GM21529 (cell line): ENCODE data around the gene CABYR.
A peak's percentile ranks its signal among the peaks of the same experiment; 100 is the strongest.

Experiments
- ATAC-seq: cut with Tn5 transposase; IDR thresholded peaks from one replicate; pipeline ENCODE4 v1.9.1; 2021; ENCODE audit not compliant: unreplicated experiment

CABYR gene, protein sequence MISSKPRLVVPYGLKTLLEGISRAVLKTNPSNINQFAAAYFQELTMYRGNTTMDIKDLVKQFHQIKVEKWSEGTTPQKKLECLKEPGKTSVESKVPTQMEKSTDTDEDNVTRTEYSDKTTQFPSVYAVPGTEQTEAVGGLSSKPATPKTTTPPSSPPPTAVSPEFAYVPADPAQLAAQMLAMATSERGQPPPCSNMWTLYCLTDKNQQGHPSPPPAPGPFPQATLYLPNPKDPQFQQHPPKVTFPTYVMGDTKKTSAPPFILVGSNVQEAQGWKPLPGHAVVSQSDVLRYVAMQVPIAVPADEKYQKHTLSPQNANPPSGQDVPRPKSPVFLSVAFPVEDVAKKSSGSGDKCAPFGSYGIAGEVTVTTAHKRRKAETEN

DNA sequence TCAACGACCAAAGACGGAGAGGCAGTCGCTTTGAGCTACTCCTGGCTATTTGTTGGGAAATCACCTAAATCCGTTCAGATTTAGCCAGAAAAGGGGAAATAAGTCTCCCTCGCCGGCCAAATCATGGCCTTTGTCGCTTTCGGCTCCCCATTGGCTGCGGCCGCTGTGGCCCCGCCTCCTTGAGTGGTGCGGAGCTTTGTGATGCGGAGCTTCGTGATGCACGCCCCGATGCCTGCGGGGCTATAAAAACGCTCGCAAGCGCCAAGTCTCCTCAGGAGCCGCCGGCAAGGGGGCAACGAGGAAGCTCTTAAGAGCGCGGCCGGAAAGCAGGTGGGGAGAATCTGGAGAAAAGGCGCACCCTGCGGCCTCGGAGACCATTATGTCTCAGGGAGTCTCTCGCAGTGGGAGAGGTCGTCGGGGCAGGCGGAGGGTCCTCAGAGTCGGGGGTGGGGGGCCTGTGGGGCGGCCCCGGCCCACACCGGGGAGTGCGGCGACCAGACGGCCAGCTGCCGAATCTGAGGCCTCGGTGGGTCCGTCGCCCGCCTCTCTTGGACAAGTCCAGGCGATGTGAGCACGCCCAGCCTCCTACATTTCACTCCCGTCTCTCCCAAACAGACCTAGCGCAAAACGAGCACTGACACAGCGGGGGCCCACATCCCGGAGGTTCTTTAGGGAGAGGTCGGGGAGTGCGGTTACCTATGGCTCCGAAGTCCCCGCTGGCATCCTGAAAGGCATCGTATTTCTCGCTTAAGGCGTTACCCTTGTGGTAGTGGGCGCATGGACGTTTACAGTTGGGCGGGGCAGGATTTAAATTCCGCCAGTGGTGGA is at the start of gene CABYR:
Gene CABYR (plus strand): TSS at position 274 of the 828 bp plus-strand sequence. CDS start 4,053 bp downstream, outside the sequence.
- ATAC-seq: peak; percentile 91

DNA sequence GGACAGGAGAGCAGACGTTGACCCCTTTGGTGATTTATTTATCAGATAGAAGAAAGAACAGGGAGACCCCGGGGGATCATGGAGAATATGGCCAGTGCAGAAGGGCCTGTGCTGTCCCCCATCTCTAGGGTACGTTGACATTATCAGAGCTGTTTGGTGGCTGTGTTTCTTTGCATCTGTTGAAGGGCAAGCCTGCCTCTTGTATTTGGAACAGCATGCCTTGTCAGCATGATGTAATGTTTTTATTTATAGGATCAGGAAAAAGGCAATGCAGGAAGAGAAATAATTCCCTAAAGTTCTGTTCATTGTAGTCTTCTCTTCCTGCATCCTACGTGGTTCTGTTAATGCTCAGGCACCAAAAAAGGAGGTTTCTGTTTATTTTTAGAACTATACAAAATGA is 49.8 kb upstream of the CABYR start:
- no peak for ATAC-seq

DNA sequence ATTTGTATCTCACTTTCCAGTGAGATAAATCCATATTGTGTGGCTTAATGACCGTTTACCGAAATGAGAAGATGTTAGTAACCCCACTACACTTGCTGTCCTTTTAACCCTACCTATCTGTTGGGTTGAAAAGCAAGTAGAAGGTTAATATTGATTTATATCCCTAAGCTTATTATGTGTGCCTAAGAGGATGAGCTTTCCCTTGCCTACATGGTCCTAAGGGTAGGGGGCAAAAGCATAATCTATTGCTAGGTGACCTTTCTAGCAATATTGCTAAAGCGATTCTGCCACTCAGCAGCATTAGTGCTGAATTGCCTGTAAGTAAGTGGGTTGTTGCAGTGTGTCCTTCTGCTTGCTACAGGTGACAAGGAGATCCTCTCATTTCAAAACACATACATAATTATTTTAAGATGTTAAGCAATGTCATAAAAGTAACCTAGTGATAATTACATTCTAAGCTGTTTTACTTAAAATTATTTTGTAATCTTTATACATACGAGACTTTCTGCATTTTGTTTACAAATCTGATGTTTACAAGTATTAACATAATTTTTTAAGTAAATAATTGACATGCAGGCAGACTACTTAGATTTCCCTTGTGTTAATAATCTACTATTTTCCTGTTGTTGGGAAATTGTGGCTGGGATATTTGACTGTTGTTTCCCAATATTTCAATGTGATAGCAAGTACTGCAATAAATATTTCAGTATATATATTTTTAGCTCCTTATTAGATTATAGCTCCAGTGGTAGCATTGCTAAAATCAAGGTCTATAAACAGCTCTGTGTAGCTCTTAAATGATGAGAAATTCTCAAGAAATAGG is 49.1 kb upstream of the CABYR start:
- no peak for ATAC-seq

DNA sequence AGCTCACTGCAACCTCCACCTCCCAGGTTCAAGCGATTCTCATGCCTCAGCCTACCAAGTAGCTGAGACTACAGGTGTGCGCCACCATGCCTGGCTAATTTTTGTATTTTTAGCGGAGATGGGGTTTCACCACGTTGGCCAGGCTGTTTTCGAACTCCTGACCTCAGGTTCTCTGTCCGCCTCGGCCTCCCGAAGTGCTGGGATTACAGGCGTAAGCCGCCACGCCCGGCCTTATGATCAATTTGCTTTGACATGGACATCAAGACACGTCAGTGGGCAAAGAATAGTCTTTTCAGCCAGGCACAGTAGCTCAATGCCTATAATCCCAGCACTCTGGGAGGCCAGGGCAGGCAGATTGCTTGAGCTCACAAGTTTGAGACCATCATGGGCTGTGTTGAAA is 48.0 kb upstream of the CABYR start:
- ATAC-seq: no peak

DNA sequence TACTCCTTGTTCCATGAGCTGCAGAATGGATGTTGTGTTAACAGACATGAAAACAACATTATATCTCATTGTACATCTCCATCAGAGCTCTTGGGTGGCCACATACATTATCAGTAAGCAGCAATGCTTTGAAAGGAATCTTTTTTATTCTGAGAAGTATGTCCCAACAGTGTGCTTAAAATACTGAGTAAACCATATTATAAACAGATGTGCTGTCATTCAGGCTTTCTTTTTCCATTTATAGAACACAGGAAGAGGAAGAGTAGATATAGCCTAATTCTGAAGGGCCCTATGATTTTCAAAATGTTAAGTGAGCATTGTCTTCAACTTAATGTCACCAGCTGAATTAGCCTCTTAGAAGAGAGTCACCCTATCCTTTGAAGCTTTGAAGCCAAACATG is 44.3 kb upstream of the CABYR start:
- ATAC-seq: no peak

DNA sequence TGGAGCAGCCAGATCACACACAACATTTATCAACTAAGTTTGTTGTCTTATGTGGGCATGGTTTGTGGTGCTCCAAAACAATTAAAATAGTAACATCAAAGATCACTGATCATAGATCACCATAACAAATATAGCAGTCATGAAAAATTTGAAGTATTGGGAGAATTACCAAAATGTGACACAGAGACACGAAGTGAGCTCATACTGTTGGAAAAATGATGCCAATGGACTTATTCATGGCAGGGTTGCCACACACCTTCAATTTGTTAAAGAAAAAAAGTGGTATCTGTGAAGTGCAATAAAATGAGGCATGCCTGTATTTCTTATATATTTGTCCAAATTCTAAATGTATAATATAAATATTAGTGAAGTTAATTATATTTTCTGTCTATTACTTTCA is 42.9 kb upstream of the CABYR start:
- no peak for ATAC-seq

DNA sequence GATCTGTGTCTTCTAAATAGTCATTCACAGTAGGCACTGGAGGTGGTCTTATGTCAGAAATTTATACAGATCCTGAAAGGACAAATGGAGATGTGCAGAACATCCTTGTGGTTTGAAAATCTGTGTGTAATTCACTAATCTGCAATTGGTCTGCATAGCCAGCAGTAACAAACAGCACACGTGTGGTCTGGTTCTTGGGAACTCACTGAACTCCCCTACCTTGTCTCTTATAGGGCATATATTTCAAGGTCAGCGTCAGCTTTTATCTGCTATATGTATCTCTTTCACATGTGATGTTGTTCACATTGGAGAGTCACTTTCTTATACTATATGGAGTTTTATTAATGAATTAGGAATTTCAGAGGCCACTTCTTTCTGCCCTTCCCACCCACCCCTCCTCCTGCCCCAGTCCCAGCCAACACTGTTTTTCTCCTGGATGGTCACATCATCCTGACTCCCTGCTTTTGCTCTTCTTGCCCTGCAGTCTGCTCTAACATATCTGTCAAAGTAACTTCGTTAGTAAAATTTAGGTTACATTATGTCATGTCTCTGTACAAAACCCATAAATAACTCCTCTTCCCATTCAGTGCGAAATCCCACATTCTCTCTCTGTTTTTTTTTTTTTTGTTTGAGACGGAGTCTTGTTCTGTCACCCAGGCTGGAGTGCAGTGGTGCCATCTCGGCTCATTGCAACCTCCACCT is 35.4 kb upstream of the CABYR start:
- no peak for ATAC-seq

DNA sequence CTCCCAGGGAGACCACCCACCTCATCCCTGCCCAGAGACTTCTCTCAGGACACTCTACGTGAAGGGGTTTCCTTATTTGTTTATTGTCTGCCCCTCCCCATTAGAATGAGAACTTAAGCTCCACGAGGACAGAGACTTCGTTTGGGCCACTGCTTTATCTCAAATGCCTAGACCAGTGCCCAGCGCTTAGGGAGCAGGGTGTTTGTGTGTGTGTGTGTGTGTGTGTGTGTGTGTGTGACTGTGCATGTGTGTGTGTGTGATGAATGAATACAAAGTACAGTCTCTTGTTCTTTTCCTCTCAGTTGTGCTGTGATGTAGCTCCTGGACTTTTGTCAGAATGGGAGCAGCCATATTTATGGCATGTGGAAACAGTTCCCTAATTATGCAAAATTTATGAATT is 34.4 kb upstream of the CABYR start:
- ATAC-seq: no peak

DNA sequence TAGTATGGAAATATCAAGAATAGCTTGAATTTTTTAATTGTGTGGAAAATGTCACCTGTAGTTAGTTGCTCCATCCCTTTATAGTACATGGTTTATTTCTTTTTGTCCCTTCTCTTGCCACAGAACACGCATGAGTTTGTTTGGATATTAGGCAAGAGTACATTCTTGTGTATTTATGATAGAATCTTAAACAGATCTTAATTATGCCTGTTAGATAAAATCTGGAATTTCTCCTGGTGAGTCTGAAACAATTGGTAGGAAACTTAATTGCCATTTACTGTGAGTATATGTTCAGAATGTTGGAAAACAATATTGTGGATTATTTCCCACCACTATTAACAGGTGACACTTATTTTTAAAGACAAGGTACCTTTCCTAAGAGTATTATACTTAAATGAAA is 30.2 kb upstream of the CABYR start:
- ATAC-seq: no peak

DNA sequence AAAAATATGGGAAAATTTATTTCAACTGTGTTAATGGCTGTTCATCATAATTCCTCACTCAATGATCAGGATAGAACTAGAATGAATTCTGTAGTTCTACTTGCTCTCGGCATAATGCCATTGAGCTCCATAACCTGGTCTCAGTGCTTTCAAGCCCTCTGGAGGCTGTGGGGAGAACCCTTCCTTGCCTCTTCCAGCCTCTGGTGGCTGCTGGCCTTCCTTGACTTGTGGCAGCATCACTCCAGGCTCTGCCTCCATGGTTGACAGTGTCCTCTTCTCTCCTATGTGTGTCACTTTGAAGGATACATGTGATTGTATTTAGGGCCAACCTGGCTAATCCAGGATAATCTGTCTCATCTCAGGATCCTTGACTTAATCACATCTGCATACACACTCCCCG is 26.9 kb upstream of the CABYR start:
- ATAC-seq: no peak

DNA sequence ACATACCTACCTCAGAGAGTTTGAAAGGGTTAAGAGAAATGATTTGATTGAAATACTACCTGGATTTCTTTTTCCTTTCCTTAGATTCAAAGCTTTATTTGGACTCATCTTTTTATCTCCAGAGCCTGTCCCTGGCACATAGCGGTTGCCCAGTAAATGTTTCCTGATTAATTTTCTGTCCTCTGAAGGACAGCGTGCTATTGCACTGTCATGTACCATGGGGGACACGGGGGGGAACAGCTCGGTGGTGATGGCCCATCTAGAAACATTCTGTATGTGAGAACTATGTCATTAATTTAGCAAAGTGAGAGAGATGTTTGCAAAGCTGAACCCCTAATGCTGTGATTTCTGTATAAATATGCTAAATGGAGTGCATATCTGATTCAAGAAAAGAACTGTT is 26.4 kb upstream of the CABYR start:
- no peak for ATAC-seq

DNA sequence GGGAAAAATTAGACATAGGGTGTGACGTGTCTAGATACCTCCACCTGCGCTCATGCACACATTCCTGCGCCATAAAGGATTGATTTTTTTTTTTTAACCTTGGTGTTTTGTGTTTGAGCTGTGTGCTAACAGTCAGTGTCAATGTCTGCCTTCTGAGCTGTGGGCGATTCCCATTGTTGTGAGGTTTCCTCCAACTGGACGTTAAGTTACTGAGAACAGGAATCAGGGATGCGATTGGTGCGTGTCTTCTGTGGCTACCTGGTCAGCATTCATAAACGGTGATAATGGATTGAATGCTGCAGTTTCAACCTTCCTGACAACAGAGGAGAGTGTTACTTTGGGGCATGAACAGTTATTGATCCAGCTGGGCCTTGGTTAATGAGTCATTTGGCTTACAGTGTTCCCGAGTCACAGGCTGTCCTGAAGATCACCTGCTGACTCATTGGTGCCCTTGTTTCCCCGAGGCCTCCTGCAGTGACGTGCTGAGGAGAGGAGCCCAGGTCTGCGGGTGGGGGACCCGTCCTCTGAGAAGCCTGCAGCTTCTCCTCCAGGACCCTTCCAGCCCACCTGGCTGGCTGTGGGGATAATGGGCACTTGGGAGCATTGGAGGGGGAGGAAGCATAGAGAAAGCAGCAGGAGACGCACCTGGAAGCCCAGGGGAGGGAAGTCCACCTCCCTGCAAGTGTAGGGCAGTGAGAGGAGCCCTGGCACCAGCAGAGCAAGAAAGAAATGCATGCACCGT is 25.8 kb upstream of the CABYR start:
- ATAC-seq: no peak

DNA sequence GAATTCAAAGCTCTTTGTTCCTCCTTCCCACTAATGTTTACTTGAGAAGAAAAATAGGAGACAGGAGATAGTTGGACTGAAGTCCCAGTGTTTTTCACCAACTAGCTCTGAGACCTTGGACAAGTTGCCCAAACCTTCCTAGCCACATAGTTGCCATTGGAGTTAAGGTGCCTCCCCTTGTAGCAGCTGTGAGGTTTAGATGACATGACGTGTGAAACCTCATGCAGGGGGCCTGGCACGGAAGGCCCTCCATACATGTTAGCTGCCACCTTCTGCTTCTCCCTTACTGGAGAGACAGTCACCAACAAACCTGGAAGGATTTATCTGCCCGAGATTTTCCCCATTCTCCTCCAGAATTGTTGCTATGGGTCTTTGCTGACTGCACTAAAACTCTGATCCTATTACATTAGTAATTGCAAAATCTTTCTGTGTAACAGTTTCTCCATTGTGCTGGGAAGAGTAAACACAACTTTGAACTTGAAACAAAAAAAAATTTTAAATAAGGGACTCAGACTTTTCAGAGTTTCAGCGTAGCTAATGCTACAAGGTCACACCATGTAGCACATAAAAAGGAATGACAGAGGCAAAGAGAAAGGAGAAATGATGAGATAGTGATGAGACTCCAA is 23.8 kb upstream of the CABYR start:
- ATAC-seq: no peak

DNA sequence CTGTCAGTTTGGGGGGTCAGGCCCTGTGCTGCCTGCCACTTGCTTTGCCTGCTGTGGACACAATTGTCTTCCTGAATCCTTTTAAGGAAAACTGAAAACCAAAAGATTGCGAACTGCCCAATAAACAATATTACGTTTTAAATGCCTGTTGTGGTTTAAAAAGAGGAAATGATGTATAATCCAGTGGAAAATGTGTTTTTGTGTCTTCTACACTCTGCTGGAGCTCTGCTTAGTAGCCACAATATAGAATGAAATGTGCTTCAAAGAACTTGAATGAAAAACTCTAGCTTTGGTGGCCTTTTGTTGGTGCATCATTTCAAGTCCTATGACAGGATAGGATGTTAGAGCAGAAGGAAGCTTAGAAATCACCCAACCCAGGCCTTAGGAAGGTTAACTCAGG is 23.2 kb upstream of the CABYR start:
- no peak for ATAC-seq

DNA sequence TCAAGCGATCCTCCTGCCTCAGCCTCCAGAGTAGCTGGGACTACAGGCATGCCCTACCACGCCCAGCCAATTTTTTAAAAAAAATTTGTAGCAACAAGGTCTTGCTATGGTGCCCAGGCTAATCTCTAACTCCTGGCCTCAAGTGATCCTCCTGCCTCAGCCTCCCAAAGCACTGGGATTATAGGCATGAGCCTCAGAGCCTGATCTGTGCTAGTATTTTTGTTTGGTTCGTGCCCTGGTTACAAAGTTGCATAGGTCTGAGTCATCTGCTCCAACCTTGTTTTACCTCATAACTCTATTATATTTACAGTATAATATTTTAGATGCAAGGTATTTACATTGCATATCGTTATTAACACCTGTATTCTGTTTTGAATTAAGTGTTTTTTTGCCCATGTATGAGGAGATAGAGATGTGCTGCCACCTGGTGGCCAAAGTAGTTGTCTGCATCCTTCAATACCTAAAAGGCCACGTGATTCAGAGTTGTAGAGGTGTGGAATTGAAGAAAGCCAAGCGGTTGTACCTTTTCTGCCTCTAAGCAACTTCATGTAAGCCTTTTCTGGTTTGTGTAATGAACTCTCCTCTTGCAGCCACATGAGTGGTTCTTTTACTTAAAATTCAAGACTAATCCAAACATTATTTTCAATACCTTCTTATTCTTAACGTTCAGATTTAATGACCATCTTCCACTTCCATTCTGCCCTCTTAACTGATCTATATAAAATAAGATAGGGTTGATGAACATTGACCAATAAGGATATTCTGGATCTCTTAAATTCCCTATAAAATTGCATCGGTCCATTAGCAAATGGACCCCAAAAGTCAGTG is 19.9 kb upstream of the CABYR start:
- ATAC-seq: peak; percentile 84

DNA sequence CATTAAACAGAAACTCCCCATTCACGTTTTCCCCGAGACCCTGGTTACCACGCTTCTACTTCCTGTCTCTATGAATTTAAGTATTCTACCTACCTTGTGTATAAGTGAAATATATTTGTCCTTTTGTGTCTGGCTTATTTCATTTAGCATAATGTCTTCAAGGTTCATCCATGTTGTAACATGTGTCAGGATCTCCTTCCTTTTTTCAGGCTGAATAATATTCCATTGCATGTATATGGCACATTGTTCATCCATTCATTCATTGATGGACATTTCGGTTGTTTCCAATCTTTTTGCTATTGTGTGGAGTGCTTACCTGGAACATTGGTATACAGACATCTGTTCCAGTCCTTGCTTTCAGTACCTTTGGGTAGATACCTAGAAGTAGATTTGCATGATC is 18.2 kb upstream of the CABYR start:
- ATAC-seq: no peak

DNA sequence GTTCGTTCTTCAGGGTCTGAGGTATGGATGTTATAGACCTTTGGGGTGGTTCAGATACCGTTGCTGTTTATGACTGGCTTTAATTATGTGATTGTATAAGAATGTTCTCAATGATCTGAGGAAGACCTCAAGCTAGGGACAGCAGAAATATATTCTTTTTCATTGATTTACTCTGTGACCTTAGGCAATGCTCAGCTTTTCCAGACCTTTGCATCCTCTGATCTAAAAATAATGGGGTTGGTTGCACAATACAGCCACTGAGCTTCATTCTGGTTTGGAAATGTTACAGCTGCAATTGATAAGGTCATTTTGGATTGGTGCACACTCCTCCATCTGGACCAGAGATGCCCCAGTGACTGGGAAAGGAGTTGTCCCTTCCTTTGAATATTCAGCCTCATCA is 17.2 kb upstream of the CABYR start:
- ATAC-seq: no peak

DNA sequence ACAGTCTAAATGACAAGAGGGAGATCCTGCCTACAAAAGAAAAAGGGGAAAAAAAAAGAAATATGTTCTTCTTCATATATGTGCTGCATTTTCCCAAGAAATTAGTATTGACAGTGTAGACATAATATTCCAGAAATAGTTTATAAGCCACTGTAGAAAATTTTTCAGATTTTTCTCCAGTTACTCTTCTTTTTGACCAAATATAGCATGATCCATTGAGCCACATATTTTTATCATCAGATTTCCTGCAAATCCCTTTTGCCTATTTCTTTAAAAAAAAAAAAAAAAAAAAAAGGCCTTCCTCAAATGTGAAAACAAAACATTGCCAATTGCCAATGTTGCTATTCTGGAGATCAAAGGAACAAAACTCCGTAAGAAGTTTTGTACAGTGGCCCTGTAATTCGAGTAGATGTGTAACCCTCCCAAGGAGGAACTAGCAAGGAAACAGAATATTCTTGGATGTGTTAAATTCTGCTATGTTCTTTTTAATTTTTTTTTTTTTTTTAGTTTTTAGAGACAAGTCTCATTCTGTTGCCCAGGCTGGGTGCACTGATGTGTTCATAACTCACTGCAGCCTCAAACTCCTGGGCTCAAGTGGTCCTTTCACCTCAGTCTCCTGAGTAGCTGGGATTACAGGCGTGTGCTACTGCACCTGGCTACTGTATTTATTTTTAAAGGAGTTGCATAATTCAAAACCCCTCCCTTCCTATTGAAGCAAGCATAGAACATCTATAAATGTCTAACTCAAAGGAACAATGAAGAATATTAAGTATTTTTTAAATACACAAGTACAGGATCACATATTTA is 12.5 kb upstream of the CABYR start:
- ATAC-seq: no peak
